ENCODE results near the gene ALDH1A1. TPM values are rescaled to one million over a fixed set of nuclear protein-coding genes. Genes with fewer than 3 reads are reported as not detected.

Gene ALDH1A1
- total and polyA plus RNA-seq, 11 donors = 2.2 to 37.5 (median 12.6) TPM

DNA sequence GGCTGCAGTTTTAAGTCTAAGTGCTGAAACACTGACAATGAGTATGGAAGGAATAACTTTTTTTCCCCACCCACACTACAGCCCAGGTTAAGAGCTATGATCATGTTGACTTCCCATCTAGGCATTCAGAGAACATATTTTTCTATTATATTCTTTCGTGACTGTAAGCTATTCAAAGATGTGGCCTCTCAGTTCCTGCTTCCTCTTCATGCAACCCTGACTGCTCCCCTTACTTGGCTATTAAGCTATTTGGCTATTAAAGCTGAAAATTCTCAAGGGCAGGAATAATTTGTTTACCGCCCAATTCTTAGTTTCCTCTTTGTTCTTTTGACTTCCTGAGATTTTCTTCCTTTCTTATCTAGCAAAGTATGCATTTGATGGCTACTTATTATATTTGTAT lies 18.6 kb upstream of the ALDH1A1 start:
- no peaks in the 10 kb centered on the region for H3K4me1 ChIP-seq
- no peaks in the 10 kb centered on the region for H3K27me3 ChIP-seq
- ATAC-seq (no peak), DNase-seq (no peak)
- peaks cover 0 to 4% (median 0%) of the 10 kb centered on the region in 12 donors for H3K9me3 ChIP-seq
- no peaks in the 10 kb centered on the region for H3K36me3 ChIP-seq
- intact Hi-C loops (cut with DNase I) = no loop called here
- 48 to 52% (median 50%) methylated on average over 2 of the region's 2 CpGs for WGBS, 4 donors
- TF ChIP-seq POLR2A (IDR thresholded peaks at IDR 0.05) = no peak
- TF ChIP-seq, protein P1, sequence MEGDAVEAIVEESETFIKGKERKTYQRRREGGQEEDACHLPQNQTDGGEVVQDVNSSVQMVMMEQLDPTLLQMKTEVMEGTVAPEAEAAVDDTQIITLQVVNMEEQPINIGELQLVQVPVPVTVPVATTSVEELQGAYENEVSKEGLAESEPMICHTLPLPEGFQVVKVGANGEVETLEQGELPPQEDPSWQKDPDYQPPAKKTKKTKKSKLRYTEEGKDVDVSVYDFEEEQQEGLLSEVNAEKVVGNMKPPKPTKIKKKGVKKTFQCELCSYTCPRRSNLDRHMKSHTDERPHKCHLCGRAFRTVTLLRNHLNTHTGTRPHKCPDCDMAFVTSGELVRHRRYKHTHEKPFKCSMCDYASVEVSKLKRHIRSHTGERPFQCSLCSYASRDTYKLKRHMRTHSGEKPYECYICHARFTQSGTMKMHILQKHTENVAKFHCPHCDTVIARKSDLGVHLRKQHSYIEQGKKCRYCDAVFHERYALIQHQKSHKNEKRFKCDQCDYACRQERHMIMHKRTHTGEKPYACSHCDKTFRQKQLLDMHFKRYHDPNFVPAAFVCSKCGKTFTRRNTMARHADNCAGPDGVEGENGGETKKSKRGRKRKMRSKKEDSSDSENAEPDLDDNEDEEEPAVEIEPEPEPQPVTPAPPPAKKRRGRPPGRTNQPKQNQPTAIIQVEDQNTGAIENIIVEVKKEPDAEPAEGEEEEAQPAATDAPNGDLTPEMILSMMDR (IDR thresholded peaks at IDR 0.05) = no peak
- no peak overlapping the region for H3K4me3 ChIP-seq
- H3K27ac ChIP-seq = no peak overlapping the region

DNA sequence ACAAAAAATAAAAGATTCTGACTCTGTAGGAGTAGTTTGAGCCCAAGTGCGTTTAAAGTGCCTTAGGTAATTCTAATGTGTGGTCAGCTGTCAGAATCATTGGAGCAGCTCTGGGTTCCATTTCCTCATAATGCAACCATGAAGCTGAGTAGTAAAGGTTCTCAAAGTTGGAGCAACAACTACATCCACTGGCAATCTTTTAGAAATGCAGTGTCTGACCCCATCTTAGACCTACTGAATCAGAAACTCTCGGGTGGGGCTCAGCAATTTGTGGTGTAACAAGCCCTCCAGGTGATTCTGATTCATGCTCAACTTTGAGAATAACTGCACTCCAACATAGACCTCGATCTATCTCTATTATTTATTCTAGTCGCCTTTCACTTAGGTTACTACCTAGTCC lies 7.6 kb upstream of the ALDH1A1 start:
- TF ChIP-seq, protein P1 (IDR thresholded peaks at IDR 0.05) = no peak
- TF ChIP-seq POLR2A (IDR thresholded peaks at IDR 0.05) = no peak
- ATAC-seq (no peak), DNase-seq (no peak)
- Histone ChIP-seq H3K36me3 (no peaks in the 10 kb centered on the region), H3K27ac (no peak overlapping the region), H3K4me3 (no peak overlapping the region), H3K9me3 (peaks cover 0 to 10% (median 0%) of the 10 kb centered on the region in 12 donors), H3K4me1 (no peaks in the 10 kb centered on the region), H3K27me3 (no peaks in the 10 kb centered on the region)
- intact Hi-C loops (cut with DNase I) = no loop called here
- WGBS, 4 donors = 71 to 80% (median 78%) methylated on average over 4 of the region's 4 CpGs

DNA sequence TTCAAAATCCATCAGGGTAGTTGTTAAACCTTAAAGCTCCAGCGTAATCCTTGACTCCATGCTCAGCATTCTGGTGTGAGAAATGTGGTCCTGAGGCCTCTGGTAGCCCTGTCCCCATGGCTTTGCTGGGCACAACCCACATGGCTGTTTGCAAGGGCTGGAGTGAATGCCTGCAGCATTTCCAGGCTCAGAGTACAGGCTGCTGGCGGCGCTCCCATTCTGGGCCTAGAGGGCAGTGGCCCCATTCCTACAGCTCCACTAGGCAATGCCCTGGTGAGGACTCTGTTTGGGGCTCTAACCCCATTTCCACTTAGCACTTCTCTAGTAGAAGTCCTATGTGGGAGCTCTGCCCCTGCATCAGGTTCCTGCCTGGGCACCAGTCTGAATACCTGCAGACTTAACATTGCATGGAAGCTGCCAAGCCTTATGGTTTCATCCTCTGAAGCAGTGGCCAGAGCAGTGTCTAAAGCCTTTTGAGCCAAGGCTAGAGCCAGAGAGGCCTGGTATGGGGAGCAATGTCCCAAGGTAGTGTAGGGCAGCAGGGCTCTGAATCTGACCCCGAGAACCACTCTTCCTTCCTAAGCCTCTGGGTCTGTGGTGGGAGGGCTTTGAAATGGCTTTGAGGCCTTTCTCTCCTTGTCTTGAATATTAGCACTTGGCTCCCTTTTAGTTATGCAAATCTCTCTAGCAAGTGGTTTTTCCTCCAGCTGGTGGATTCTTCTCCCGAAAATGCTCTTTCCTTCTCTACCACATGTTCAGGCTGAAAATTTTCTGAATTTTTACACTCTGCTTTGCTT lies 5.8 kb upstream of the ALDH1A1 start:
- Histone ChIP-seq H3K36me3 (no peaks in the 10 kb centered on the region), H3K4me3 (no peak overlapping the region), H3K27ac (no peak overlapping the region), H3K27me3 (no peaks in the 10 kb centered on the region), H3K9me3 (peaks cover 0 to 10% (median 0%) of the 10 kb centered on the region in 12 donors), H3K4me1 (peaks cover 0 to 15% (median 0%) of the 10 kb centered on the region in 12 donors)
- intact Hi-C loops (cut with DNase I) = loop anchor here in 1 of 10 donors (10.0 kb wide), 3 partner anchors 46 to 94 kb away; no protein-coding TSS in a partner anchor
- 83 to 94% (median 92%) methylated on average over 5 of the region's 5 CpGs for WGBS, 4 donors
- no peak for TF ChIP-seq POLR2A (IDR thresholded peaks at IDR 0.05)
- TF ChIP-seq, protein P1 (IDR thresholded peaks at IDR 0.05) = no peak
- ATAC-seq (no peak), DNase-seq (no peak)

DNA sequence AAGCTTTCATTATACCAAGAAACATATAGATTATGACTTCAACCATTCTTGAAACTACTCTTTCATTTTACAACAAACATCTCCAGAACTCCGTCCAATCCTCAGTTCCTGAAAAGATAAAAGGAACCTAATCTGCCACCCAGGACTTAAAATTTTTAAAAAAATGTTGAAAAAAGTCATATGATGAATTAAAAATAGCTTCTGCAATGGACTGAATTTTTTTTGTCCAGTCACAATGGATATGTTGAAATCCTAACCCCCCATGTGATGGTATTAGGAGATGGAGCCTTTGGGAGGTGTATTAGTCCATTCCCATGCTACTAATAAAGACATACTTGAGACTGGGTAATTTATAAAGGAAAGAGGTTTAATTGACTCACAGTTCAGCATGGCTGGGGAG lies 2.7 kb upstream of the ALDH1A1 start:
- WGBS, 4 donors = 68 to 91% (median 80%) methylated on average over 1 of the region's 1 CpG
- Histone ChIP-seq H3K4me1 (peaks cover 0 to 23% (median 0%) of the 10 kb centered on the region in 12 donors), H3K4me3 (no peak overlapping the region), H3K27ac (peak overlapping the region in 6 of 12 donors; percentile 22 to 81 (median 42)), H3K9me3 (peaks cover 0 to 10% (median 0%) of the 10 kb centered on the region in 12 donors), H3K36me3 (no peaks in the 10 kb centered on the region), H3K27me3 (no peaks in the 10 kb centered on the region)
- intact Hi-C loops (cut with DNase I) = loop anchor here in 1 of 10 donors (10.0 kb wide), 3 partner anchors 49 to 91 kb away; no protein-coding TSS in a partner anchor
- TF ChIP-seq, protein P1 (IDR thresholded peaks at IDR 0.05) = no peak
- no peak for TF ChIP-seq POLR2A (IDR thresholded peaks at IDR 0.05)
- DNase-seq (no peak), ATAC-seq (no peak)
